Stimulated activated CD4-positive, alpha-beta T cell treated with anti-CD3 and anti-CD28 coated beads, Interleukin-2, amount 100 ng/mL, for 48 hours (primary cell): Measurements from ENCODE around the gene SELENBP1.

Experiments used
- DNase-seq, 2 donors: peaks; one replicate each; pipeline ENCODE4 v3.0.0-alpha.2; 2020

SELENBP1 gene

GRCh38 chr1:151342021-151342420, 30.5 kb downstream of the SELENBP1 start:
- DNase-seq = no peak

GRCh38 chr1:151340870-151341754, 31.4 kb downstream of the SELENBP1 start:
- peak; percentile 41 to 46 for DNase-seq

- no peak for DNase-seq
These were observed 35.9 kb downstream of the SELENBP1 start for GRCh38 chr1:151336556-151336955.

GRCh38 chr1:151334822-151335221, 37.7 kb downstream of the SELENBP1 start:
- DNase-seq = no peak

GRCh38 chr1:151327903-151328674, 44.4 kb downstream of the SELENBP1 start:
- peak in 1 of 2 donors; percentile 5 for DNase-seq

- DNase-seq = peak; percentile 74 to 83
These were observed 45.1 kb downstream of the SELENBP1 start, which contains the start of gene PI4KB for GRCh38 chr1:151327223-151327902. TSS of gene PI4KB (minus strand) at chr1:151327416. CDS start at chr1:151316481, 10,935 bp downstream.

GRCh38 chr1:151326619-151327222, 45.8 kb downstream of the SELENBP1 start:
- peak; percentile 31 to 42 for DNase-seq

- no peak for DNase-seq
These were observed 46.7 kb downstream of the SELENBP1 start for GRCh38 chr1:151325646-151326429.

GRCh38 chr1:151325231-151325630, 47.3 kb downstream of the SELENBP1 start:
- no peak for DNase-seq

- DNase-seq = no peak
These were observed 48.0 kb downstream of the SELENBP1 start for GRCh38 chr1:151324390-151324930.

- DNase-seq = no peak
These were observed 53.5 kb downstream of the SELENBP1 start for GRCh38 chr1:151318975-151319374.

- DNase-seq = no peak
These were observed 56.8 kb downstream of the SELENBP1 start for GRCh38 chr1:151315565-151316235.
